GM18505 (cell line): ENCODE measurements around the gene RSPO3.
"Not testable (repeated sequence)": the region's sequence is repeated elsewhere in the genome, so short reads cannot be mapped to it uniquely, and the experiment has no call there.

Source experiments
- ATAC-seq: cut with Tn5 transposase; IDR thresholded peaks from one replicate; pipeline ENCODE4 v1.9.1; 2021; ENCODE audit not compliant: unreplicated experiment
- POLR2A ChIP-seq: IDR thresholded peaks from 4 replicates; pipeline ENCODE4 v1.6.1; 2011; ENCODE audit warnings: borderline replicate concordance; ENCODE audit not compliant: insufficient read depth, insufficient read length; ENCODE audit errors: extremely low read depth

Gene RSPO3

DNA sequence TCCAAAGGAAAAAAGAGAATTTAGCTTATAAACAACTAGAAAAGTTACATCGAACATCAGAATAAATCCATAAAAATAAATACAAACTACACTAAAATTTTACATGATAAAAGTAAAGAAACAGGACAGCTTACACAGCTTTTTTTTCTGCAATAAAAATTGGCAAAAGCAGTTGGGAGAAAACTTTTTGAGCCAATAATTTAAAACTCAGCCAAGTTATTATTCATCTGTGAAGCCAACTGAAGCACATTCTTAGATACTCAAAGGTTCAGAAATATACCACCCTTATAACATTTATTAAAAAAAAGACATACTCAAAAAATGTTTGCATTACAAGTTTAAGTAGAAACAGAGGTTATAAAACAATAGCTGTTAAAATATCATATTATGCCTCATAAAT lies 23.7 kb upstream of the RSPO3 start:
- ATAC-seq = no peak
- no peak for TF ChIP-seq POLR2A

DNA sequence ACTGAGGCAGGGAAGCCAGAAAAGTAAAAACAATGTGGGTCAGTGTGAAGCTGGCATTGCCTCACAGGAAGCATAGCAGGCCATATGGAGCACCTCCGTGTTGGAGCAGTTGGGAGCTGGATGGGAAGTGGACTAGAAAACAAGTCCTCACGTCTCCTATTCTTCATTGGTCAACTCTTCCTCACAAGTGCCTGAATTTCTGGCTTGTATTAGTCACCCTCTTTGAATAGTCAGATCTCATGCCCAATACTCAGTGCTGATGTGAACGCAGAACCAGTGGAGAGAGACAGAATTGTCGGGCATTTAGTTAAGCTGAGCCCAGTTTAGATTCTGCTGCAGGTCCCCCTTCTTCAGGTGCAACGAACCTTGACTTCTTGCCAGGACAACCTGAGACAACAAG lies 22.3 kb upstream of the RSPO3 start:
- TF ChIP-seq POLR2A = no peak
- ATAC-seq = no peak

DNA sequence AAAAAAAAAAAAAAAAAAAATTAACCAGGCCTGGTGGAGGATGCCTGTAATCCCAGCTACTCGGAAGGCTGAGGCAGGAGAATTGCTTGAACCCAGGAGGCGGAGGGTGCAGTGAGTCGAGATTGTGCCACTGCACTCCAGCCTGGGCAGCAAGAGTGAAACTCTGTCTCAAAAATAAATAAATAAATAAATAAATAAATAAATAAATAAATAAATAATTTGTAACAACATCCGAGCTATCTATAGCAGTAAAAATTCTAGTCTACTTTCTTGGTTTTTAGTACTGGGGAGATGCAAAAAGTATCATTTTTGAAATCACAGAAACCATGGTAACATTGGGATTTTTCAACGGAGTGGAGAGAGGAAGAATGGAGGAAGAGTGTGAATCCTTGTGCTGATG lies 21.0 kb upstream of the RSPO3 start:
- not testable (repeated sequence) for ATAC-seq

DNA sequence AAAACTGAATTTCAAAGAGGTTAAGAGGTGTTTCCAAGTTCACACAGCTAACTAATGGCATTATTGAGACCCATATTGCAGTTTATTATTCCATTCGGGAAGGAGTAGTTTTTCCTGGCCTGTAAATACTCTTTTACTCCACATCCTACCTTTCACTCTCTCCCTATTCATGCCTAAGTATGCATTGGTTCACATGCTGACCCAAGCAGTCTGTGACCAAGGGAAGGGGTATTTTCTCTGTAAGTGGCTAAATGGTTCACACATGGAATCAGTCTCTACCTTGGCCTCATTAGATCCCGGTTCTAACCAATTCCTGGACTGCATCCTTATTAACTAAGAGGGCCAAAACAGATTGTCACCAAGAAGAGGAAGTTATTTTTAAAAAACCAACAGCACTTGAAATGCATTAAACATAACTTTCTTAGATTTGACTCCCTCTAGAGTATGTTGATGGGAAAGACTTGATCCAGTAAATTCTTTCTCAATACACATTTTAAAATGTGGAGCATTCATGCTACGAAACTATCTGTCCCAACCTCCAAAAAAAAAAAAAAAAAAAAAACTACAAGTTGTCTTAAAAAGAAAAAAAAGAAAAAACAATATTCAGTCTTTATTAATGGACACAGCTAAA lies 17.8 kb upstream of the RSPO3 start:
- TF ChIP-seq POLR2A = no peak
- ATAC-seq = no peak

DNA sequence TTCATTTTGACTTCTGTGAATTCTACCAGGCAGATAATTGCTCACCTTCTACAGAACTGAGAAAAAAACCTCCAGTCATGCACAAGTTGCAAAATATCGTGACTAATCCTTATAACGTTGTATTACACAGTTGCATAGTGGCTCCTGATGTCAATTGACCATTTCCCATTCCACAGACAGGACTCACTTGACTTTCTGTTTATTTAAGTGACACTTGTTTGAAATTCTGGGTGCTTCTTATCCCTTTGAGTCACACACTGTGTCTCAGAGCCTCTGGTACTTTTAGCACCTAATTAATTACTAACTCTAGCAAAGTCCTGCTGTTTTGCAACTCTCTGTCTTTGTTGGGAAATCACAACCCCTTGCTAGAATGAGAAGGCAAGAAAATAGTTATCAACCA lies 16.2 kb upstream of the RSPO3 start:
- no peak for TF ChIP-seq POLR2A
- ATAC-seq = no peak

DNA sequence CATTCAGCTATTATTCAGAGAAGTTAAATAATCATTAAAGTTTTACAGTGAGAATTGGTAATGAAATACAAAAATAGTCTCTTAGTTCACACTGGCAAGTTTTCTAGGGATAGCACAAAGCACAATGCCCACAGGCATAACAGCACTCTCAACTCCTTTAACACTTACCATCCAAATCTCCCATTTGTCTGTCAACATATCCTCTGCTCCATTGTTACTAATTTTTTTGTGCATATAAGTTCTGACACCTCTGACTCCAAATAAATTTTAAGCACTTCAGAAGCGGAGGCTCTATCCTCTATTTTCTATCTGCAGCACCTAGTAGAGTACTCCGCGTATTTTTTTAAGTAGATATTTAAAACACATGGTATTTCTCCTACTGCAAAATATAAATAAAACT lies 15.6 kb upstream of the RSPO3 start:
- no peak for ATAC-seq
- no peak for TF ChIP-seq POLR2A

DNA sequence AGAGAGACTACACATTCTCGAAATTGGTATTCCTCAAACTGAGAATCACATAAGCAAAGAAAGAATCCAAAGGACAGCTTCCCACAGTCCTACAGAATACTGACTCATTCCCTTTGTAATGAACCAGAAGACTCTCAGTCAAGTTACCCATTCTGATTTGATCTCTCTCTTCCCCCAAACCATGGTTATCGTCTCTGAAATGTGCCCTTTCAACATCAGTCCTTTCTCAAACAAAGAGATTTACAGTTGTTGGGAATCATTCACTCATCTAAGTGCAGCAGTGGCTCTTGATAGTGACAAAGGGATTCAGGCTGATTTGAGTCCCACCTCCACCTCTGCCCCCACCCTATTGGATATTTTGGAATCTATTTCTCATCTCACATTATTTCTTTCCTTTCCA lies 15.0 kb upstream of the RSPO3 start:
- TF ChIP-seq POLR2A = no peak
- ATAC-seq = no peak

DNA sequence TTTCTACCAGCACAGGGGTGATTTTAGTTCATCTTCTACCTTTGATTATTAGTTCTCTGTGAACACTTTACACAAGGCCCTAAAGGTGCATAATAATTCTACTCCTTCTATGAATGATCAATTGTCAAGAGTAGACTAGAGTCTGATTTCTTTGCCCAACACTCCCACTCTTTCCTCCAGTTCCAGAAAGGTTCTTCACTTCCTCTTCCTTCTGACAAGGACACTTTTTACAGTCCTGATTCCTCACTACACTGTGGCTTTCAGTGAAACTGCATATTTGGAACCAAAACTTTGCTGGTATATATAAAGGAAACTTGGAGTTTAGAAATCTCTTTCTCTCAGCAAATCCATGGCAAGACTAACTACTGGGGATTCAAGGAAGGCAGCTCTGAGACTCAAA lies 10.6 kb upstream of the RSPO3 start:
- no peak for TF ChIP-seq POLR2A
- ATAC-seq = no peak

DNA sequence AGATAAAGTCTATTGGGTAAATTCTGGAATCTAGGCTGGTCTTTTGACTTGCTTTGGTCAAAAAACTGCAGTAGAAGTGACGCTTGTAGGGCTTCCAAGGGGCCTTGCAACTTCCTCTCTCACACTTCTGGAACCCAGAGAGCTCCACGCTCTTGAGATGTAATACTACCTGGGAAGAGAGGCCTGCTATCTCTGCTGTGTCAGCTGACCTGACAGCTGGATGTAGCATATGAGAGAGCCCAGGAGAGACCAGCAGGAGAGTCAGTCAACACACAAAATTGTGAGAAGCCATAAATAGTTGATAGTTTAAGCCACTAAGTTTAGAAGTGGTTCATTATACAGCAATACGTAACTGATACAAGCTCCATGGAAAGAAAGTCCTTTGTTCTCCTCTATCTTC lies 7.8 kb upstream of the RSPO3 start:
- no peak for TF ChIP-seq POLR2A
- no peak for ATAC-seq

DNA sequence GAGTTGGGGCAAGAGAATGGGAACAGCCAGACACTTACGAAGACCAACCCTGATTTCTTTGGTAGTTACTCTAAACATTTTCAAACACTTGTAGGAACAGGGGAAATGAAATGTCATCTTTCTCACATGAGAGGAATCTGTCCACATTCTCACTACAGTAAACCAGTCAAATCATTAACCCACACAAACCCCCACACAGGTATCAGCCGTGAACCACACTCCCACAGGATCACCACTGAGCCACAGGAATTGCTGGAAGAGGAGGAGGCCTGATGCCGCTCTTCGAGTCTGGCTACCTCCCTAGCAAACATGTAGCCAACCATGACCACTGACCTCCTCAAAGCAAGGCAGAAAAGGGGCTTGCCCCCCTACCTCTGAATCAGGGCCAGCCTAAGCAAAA lies 6.9 kb upstream of the RSPO3 start:
- no peak for TF ChIP-seq POLR2A
- ATAC-seq = no peak

DNA sequence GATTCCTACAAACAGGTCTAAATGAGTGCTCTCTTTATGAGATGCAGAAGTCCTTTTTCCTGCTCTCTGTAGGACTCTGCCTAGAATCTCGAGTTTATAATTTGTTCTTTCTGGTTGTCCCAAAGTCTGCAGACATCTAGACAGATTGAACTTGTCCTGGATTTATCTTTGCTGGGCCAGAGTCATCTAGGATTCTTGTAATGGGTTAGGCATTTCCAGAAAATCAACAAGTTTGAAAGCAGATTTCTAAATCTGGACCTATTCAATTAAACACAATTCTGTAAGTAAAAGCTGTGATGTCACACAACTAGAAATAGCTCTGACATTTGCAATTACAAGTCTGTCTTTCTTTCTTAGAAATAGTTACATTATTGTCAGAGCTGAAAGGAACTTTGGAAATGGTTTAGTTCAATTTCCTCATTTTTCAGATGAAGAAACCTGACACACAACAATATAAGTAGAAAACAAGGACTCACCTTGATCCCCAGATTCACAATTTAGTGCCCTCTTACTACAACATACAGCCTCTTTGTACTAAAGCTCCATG lies 4.2 kb upstream of the RSPO3 start:
- no peak for TF ChIP-seq POLR2A
- ATAC-seq = no peak

DNA sequence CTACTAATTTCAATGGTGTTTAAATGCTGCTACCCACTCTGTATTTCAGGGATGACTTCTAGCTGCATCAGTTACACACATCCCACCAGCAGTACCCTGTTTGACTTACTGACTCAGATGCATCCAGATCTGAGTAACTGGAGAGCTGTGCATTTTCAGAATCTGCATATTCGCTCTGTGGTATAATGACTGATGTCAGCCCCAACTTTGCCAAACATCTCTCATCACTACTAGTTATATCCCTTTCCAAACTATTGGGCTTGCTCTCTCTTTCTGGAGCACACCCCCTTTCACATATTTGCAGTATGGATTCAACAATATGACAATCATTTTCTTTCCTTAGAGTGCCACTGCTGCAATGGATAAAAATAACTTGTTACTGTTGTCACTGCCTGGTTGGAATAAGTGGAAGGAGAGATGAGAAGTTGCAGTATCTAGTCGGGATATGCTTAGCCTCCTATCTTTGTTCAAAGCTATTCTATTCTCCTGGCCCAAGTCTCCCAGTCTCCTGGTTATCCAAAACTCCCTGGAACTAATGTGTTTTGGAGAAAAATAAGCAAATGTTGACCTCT lies 3.3 kb upstream of the RSPO3 start:
- ATAC-seq = no peak
- TF ChIP-seq POLR2A = no peak

DNA sequence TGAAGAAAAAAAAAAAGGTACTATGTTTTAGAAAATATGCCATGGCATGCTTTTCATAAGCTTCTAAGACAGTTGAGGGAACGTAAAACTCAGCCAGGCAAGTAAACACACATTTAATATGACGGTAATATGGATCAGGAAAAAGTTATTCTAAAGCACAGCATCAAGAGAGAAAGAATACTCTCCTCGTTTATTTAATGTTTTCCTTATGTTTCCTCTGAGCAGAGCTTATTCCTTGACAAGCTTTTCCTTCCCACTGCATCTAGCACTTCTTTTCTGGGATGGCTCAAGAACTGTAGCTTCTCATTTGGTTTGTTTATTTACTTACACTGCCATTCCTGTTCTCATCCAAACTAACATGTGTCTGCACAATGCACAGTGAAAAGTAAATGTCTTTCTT lies 2.7 kb upstream of the RSPO3 start:
- ATAC-seq = no peak
- TF ChIP-seq POLR2A = no peak

DNA sequence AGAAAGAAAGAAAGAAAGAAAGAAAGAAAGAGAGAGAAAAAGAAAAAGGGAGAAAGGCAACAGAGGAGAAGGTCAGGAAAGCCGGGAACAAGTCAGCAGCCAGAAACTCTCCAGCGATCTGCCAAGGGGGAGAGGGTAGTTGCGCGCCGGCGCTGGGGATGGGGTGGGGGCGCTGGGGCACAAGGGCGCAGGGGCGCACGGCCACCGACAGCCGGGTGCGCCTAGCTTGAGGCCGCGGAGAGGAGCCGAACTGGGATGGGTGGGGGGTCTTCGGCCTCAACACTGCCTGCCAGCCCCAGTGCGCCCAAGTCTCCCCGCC lies 533 bp upstream of the RSPO3 start:
- no peak for TF ChIP-seq POLR2A
- ATAC-seq = no peak
